Upper lobe of left lung (tissue), 4 donors: ENCODE results near the gene TIGD7.

Experiments
- CTCF ChIP-seq, 6 experiments: fragments of 450-650 bp in 4 of 6; fragments of 200-600 bp in 2 of 6; sonication (generic) in 2 of 6; IDR thresholded peaks; one replicate each; pipeline ENCODE4 v1.5.1; 2016 to 2019; ENCODE audit warnings: antibody characterized with exemption in 6 of 6
- POLR2AphosphoS5 ChIP-seq, 2 donors: sonication (generic); formaldehyde crosslinking; IDR thresholded peaks; one replicate each; pipeline ENCODE4 v1.5.1; 2017; ENCODE audit warnings: antibody characterized with exemption in 2 of 2

- TF ChIP-seq CTCF (IDR thresholded peaks at IDR 0.05) (no peak), POLR2AphosphoS5 (IDR thresholded peaks at IDR 0.05) (no peak)
Measured at GRCh38 chr16:3262517-3262916, 42.7 kb downstream of the TIGD7 start.
